Esophagus squamous epithelium (tissue), 4 donors: ENCODE data around the gene FOXK2.

Experiments
- POLR2A ChIP-seq, 4 donors: fragments of 450-650 bp; IDR thresholded peaks; one replicate each; pipeline ENCODE4 v1.6.1; 2017; ENCODE audit warnings: antibody characterized with exemption in 4 of 4, mild to moderate bottlenecking in 4 of 4, moderate library complexity in 3 of 4
- TF ChIP-seq, protein P1 (sequence below), 6 experiments: fragments of 450-650 bp in 4 of 6; fragments of 200-600 bp in 2 of 6; sonication (generic) in 2 of 6; IDR thresholded peaks; one replicate each; pipeline ENCODE4 v1.5.1; 2016 to 2019; ENCODE audit warnings: antibody characterized with exemption in 6 of 6, mild to moderate bottlenecking in 4 of 6, moderate library complexity in 4 of 6

GRCh38 chr17:82650723-82651122, 131.2 kb downstream of the FOXK2 start:
- TF ChIP-seq, protein P1, sequence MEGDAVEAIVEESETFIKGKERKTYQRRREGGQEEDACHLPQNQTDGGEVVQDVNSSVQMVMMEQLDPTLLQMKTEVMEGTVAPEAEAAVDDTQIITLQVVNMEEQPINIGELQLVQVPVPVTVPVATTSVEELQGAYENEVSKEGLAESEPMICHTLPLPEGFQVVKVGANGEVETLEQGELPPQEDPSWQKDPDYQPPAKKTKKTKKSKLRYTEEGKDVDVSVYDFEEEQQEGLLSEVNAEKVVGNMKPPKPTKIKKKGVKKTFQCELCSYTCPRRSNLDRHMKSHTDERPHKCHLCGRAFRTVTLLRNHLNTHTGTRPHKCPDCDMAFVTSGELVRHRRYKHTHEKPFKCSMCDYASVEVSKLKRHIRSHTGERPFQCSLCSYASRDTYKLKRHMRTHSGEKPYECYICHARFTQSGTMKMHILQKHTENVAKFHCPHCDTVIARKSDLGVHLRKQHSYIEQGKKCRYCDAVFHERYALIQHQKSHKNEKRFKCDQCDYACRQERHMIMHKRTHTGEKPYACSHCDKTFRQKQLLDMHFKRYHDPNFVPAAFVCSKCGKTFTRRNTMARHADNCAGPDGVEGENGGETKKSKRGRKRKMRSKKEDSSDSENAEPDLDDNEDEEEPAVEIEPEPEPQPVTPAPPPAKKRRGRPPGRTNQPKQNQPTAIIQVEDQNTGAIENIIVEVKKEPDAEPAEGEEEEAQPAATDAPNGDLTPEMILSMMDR (IDR thresholded peaks at IDR 0.05), result no peak
- TF ChIP-seq POLR2A (IDR thresholded peaks at IDR 0.05), result no peak
